HepG2 (cell line): ENCODE results near the gene AIFM1. TPM values are rescaled to one million over a fixed set of nuclear protein-coding genes. Genes with fewer than 3 reads are reported as not detected.

Experiments
- ATAC-seq: fragments of 200-7000 bp; cut with Tn5 transposase; 3 replicates; pipeline ENCODE4 v1.9.1; 2020; ENCODE audit warnings: mild to moderate bottlenecking, moderate library complexity
- BruUV-seq: library from RNA; stranded (reverse); fragments of 400-500 nt; replicated peaks from 2 replicates; lab custom pipeline; 2021; lab: Mats Ljungman, UMichigan
- CTCF ChIA-PET: fragments of 300-600 bp; formaldehyde crosslinking; extraction: SDS; loops from one replicate; lab custom pipeline; 2021; ENCODE audit warnings: low total read pairs, inconsistent platforms, low intra/inter-chr PET ratio; lab: Yijun Ruan, JAX
- POLR2A ChIA-PET: fragments of 350-600 bp; sonication (Branson Sonifier 250); formaldehyde crosslinking; loops from one replicate; lab custom pipeline; 2020; ENCODE audit warnings: antibody characterized with exemption, inconsistent platforms; lab: Yijun Ruan, JAX
- DNase-seq: peaks from one replicate; pipeline ENCODE4 v3.0.0-alpha.2; 2015; ENCODE audit warnings: low spot score
- FAIRE-seq: peaks from 3 replicates; lab custom pipeline; 2011; peaks lifted over from hg19 to GRCh38; lab: Jason Lieb, UNC
- H2AFZ ChIP-seq: one replicate; pipeline ENCODE4 v1.6.1; 2011; ENCODE audit warnings: low read length, inconsistent platforms
- H3K27ac ChIP-seq: fragments of 300-600 bp; 3 replicates; pipeline ENCODE4 v1.8.0; 2011; ENCODE audit warnings: mixed run types, mild to moderate bottlenecking, mixed read lengths, low read length, inconsistent platforms; ENCODE audit not compliant: insufficient read depth; ENCODE audit errors: extremely low read length
- H3K27me3 ChIP-seq, 2 experiments: fragments of 200-600 bp in 1 of 2; 2 replicates in 1 of 2; 3 replicates in 1 of 2; pipeline versions ENCODE4 v1.6.0 to v1.8.0; 2011; ENCODE audit warnings: low read length in 2 of 2, mild to moderate bottlenecking in 2 of 2, moderate library complexity in 2 of 2, inconsistent platforms in 1 of 2; ENCODE audit not compliant: insufficient read depth in 2 of 2, control insufficient read depth in 1 of 2
- H3K36me3 ChIP-seq, 2 experiments: fragments of 200-600 bp in 1 of 2; replicated peaks in 1 of 2; 2 replicates in 1 of 2; 3 replicates in 1 of 2; pipeline versions ENCODE4 v1.5.1 to v1.8.0; 2011; ENCODE audit warnings: low read length in 2 of 2, inconsistent platforms in 1 of 2; ENCODE audit not compliant: insufficient read depth in 2 of 2, control insufficient read depth in 1 of 2
- H3K4me1 ChIP-seq: 2 replicates; pipeline ENCODE4 v1.5.1; 2012; ENCODE audit warnings: low read length, inconsistent platforms; ENCODE audit not compliant: insufficient read depth
- H3K4me2 ChIP-seq: 2 replicates; pipeline ENCODE4 v1.6.0; 2011; ENCODE audit warnings: low read depth, low read length, inconsistent platforms
- H3K4me3 ChIP-seq, 3 experiments: fragments of 200-600 bp in 1 of 3; sonication (generic), shearing (Covaris generic) in 1 of 3; replicated peaks in 1 of 3; 2 replicates each; pipeline ENCODE4 v1.5.1; 2011 to 2016; ENCODE audit warnings: low read length in 3 of 3, inconsistent platforms in 2 of 3, low read depth in 2 of 3, mild to moderate bottlenecking in 2 of 3, control low read depth in 1 of 3, mixed read lengths in 1 of 3; ENCODE audit not compliant: insufficient read depth in 1 of 3
- H3K79me2 ChIP-seq: one replicate; pipeline ENCODE4 v1.6.1; 2011; ENCODE audit warnings: low read length, inconsistent platforms; ENCODE audit not compliant: insufficient read depth
- H3K9ac ChIP-seq: 2 replicates; pipeline ENCODE4 v1.6.0; 2011; ENCODE audit warnings: mild to moderate bottlenecking, low read depth, low read length, inconsistent platforms; ENCODE audit not compliant: insufficient read depth
- H3K9me3 ChIP-seq: 2 replicates; pipeline ENCODE4 v1.5.1; 2012; ENCODE audit warnings: mild to moderate bottlenecking, low read length
- H4K20me1 ChIP-seq: 2 replicates; pipeline ENCODE4 v1.6.0; 2011; ENCODE audit warnings: inconsistent platforms, mild to moderate bottlenecking, low read length, moderate library complexity; ENCODE audit not compliant: insufficient read depth
- CCDC6 ChIP-seq: sonication (generic); formaldehyde crosslinking; IDR thresholded peaks from 2 replicates; pipeline ENCODE4 v1.8.1; 2022; ENCODE audit warnings: mild to moderate bottlenecking, missing genetic modification reagents, moderate library complexity
- MATR3 ChIP-seq: sonication (generic); formaldehyde crosslinking; IDR thresholded peaks from 2 replicates; pipeline ENCODE4 v1.4.0; 2020; ENCODE audit warnings: missing genetic modification reagents
- NR2F1 ChIP-seq, 2 experiments: fragments of 450-650 bp in 1 of 2; formaldehyde crosslinking in 1 of 2; IDR thresholded peaks; 2 replicates each; pipeline versions ENCODE4 v1.5.0 to v1.6.1; 2016 to 2020; ENCODE audit warnings: mild to moderate bottlenecking in 1 of 2, missing compliant biosample characterization in 1 of 2, missing genetic modification reagents in 1 of 2, moderate library complexity in 1 of 2
- ZFP90 ChIP-seq: sonication (generic); formaldehyde crosslinking; IDR thresholded peaks from 2 replicates; pipeline ENCODE4 v1.8.0; 2022; ENCODE audit warnings: missing genetic modification reagents, mild to moderate bottlenecking, inconsistent platforms, borderline replicate concordance
- WGBS: methylation state at CpG from one replicate; pipeline ENCODE4 v1.1.6; 2017; ENCODE audit warnings: low lambda C conversion rate; 5-methylcytosine and 5-hydroxymethylcytosine counted together
- in situ Hi-C: cut with HindIII; loops from 2 replicates; pipeline ENCODE4 v1.10.0; 2017; ENCODE audit warnings: low pct_unique_long_range_greater_than_20kb; ENCODE audit not compliant: extremely low pct_ligation_motif_present
- intact Hi-C: fragments of 100-400 bp; cut with micrococcal nuclease; formaldehyde crosslinking; loops from one replicate; pipeline ENCODE4 v1.10.0; 2022; ENCODE audit not compliant: unreplicated experiment
- polyA plus RNA-seq, 8 experiments: library from polyadenylated mRNA; depleted of rRNA in 3 of 8; stranded (reverse) in 7 of 8; unstranded in 1 of 8; fragments of >200 nt; fragmentation: Illumina TruSeq in 4 of 8; extraction: Trizol in 4 of 8; gene quantifications; 2 replicates each; pipeline versions ENCODE4 v1.2.1 to v1.2.3, GENCODE V29; 2011 to 2016; ENCODE audit warnings: low read depth in 4 of 8, missing spikeins in 1 of 8, mixed read lengths in 1 of 8; ENCODE audit not compliant: insufficient read depth in 1 of 8
- total RNA-seq, 5 experiments: library from RNA; depleted of rRNA; stranded (reverse); fragments of >200 nt; fragmentation: Illumina TruSeq; extraction: Trizol; gene quantifications; 2 replicates each; pipeline ENCODE4 v1.2.3, GENCODE V29; 2016; ENCODE audit warnings: low read depth in 1 of 5
- TF ChIP-seq, protein P1 (sequence below): sonication (generic); formaldehyde crosslinking; IDR thresholded peaks from 2 replicates; pipeline ENCODE4 v1.5.0; 2020; ENCODE audit warnings: missing genetic modification reagents, mild to moderate bottlenecking, borderline replicate concordance
- TF ChIP-seq, protein P2 (sequence below): sonication (generic); formaldehyde crosslinking; IDR thresholded peaks from 2 replicates; pipeline ENCODE4 v1.5.0; 2020; ENCODE audit warnings: missing genetic modification reagents, mild to moderate bottlenecking, borderline replicate concordance
- TF ChIP-seq, protein P3 (sequence below): sonication (generic); formaldehyde crosslinking; IDR thresholded peaks from 2 replicates; pipeline ENCODE4 v1.4.0; 2020; ENCODE audit warnings: low read depth, missing genetic modification reagents
- TF ChIP-seq, protein P4 (sequence below): IDR thresholded peaks from 2 replicates; pipeline ENCODE4 v1.4.0; 2020; ENCODE audit warnings: mild to moderate bottlenecking, missing genetic modification reagents

AIFM1 gene
- total and polyA plus RNA-seq, 2 of the 13 experiments (the other 11 are each of a cell fraction or from before 2014, with no cell fraction given), result 42.8 to 46.9 TPM

DNA sequence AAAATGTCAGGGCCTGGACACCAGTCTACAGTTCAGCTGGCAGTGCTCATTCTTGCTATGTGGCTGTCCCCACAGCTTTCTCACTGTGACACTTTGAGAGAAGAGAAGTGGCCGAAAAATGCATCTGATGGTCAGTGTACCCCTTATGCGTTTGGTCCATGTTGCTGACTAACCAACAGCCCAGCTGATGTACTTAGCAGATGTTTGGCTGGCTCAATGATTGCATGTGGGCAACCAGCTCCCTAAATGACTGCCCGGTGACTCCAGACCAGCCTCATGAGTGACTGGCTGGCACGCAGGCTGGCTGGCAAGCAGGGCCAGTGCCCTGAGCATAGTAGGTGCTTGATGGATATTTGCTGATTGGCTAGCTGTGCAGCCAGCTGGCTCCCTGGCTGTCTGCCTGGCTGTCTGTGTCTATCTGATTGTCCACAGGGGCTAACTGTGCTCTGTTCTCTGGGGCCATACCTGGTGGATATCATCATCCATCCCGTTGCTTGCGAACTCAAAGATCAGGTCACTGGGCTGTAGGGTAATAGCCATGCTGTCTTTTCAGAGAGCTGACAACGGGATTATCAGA is 84.8 kb downstream of the AIFM1 start:
- CTCF ChIA-PET, result interaction anchor here (1.5 kb wide), 2 partner anchors 39 to 41 kb away, joined by 5 to 6 read pairs; no protein-coding TSS in a partner anchor
- Histone ChIP-seq H2AFZ (no peak overlapping the region), H3K4me3 (no peak overlapping the region), H3K27me3 (no peaks in the 10 kb centered on the region), H3K79me2 (no peaks in the 10 kb centered on the region), H3K4me2 (no peak overlapping the region), H3K9ac (no peak overlapping the region), H4K20me1 (no peaks in the 10 kb centered on the region), H3K27ac (no peak overlapping the region), H3K9me3 (no peaks in the 10 kb centered on the region), H3K4me1 (peaks cover 9% of the 10 kb centered on the region), H3K36me3 (no peaks in the 10 kb centered on the region)
- no peak for FAIRE-seq
- ATAC-seq, result no peak
- DNase-seq, result no peak
- POLR2A ChIA-PET, result no interaction called here
- in situ Hi-C loops (loop anchor here (5.0 kb wide), 2 partner anchors 36 to 111 kb away; no protein-coding TSS in a partner anchor), intact Hi-C loops (no loop called here)
- WGBS, result no CpG with 5 or more reads among the region's 7 CpGs
- no TSS peak for BruUV-seq
- no peak for TF ChIP-seq ZFP90 (CRISPR knock-in tag)
- TF ChIP-seq CCDC6, result no peak
- TF ChIP-seq MATR3 (CRISPR knock-in tag), result no peak
- TF ChIP-seq, protein P1, sequence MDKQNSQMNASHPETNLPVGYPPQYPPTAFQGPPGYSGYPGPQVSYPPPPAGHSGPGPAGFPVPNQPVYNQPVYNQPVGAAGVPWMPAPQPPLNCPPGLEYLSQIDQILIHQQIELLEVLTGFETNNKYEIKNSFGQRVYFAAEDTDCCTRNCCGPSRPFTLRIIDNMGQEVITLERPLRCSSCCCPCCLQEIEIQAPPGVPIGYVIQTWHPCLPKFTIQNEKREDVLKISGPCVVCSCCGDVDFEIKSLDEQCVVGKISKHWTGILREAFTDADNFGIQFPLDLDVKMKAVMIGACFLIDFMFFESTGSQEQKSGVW (CRISPR knock-in tag), result no peak
- TF ChIP-seq, protein P2, sequence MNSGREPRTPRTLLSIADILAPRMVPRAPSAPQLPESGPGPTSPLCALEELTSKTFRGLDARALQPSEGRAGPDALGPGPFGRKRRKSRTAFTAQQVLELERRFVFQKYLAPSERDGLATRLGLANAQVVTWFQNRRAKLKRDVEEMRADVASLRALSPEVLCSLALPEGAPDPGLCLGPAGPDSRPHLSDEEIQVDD (CRISPR knock-in tag), result no peak
- TF ChIP-seq, protein P3, sequence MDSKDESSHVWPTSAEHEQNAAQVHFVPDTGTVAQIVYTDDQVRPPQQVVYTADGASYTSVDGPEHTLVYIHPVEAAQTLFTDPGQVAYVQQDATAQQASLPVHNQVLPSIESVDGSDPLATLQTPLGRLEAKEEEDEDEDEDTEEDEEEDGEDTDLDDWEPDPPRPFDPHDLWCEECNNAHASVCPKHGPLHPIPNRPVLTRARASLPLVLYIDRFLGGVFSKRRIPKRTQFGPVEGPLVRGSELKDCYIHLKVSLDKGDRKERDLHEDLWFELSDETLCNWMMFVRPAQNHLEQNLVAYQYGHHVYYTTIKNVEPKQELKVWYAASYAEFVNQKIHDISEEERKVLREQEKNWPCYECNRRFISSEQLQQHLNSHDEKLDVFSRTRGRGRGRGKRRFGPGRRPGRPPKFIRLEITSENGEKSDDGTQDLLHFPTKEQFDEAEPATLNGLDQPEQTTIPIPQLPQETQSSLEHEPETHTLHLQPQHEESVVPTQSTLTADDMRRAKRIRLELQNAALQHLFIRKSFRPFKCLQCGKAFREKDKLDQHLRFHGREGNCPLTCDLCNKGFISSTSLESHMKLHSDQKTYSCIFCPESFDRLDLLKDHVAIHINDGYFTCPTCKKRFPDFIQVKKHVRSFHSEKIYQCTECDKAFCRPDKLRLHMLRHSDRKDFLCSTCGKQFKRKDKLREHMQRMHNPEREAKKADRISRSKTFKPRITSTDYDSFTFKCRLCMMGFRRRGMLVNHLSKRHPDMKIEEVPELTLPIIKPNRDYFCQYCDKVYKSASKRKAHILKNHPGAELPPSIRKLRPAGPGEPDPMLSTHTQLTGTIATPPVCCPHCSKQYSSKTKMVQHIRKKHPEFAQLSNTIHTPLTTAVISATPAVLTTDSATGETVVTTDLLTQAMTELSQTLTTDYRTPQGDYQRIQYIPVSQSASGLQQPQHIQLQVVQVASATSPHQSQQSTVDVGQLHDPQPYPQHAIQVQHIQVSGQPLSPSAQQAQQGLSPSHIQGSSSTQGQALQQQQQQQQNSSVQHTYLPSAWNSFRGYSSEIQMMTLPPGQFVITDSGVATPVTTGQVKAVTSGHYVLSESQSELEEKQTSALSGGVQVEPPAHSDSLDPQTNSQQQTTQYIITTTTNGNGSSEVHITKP (CRISPR knock-in tag), result no peak
- no peak for TF ChIP-seq NR2F1 (CRISPR knock-in tag; IDR thresholded peaks at IDR 0.05)
- TF ChIP-seq, protein P4, sequence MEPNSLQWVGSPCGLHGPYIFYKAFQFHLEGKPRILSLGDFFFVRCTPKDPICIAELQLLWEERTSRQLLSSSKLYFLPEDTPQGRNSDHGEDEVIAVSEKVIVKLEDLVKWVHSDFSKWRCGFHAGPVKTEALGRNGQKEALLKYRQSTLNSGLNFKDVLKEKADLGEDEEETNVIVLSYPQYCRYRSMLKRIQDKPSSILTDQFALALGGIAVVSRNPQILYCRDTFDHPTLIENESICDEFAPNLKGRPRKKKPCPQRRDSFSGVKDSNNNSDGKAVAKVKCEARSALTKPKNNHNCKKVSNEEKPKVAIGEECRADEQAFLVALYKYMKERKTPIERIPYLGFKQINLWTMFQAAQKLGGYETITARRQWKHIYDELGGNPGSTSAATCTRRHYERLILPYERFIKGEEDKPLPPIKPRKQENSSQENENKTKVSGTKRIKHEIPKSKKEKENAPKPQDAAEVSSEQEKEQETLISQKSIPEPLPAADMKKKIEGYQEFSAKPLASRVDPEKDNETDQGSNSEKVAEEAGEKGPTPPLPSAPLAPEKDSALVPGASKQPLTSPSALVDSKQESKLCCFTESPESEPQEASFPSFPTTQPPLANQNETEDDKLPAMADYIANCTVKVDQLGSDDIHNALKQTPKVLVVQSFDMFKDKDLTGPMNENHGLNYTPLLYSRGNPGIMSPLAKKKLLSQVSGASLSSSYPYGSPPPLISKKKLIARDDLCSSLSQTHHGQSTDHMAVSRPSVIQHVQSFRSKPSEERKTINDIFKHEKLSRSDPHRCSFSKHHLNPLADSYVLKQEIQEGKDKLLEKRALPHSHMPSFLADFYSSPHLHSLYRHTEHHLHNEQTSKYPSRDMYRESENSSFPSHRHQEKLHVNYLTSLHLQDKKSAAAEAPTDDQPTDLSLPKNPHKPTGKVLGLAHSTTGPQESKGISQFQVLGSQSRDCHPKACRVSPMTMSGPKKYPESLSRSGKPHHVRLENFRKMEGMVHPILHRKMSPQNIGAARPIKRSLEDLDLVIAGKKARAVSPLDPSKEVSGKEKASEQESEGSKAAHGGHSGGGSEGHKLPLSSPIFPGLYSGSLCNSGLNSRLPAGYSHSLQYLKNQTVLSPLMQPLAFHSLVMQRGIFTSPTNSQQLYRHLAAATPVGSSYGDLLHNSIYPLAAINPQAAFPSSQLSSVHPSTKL (CRISPR knock-in tag), result no peak
